GM23338 (cell line): ENCODE measurements around the gene STOX2. TPM values are rescaled to one million over a fixed set of nuclear protein-coding genes. Genes with fewer than 3 reads are reported as not detected.

Experiments
- ATAC-seq: fragments of 200-7000 bp; cut with Tn5 transposase; 3 replicates; pipeline ENCODE4 v1.9.1; 2020
- DNase-seq: peaks from one replicate; pipeline ENCODE4 v3.0.0-alpha.2; 2015; ENCODE audit warnings: low spot score
- H2AFZ ChIP-seq: fragments of 200-600 bp; sonication (generic); 2 replicates; pipeline ENCODE4 v1.8.0; 2016; ENCODE audit warnings: antibody characterized with exemption, mild to moderate bottlenecking, moderate library complexity
- H3F3A ChIP-seq: fragments of 200-600 bp; sonication (generic); replicated peaks from 2 replicates; pipeline ENCODE4 v1.8.0; 2017; ENCODE audit warnings: antibody characterized with exemption, mixed run types, low read depth
- H3K27ac ChIP-seq: fragments of 200-600 bp; sonication (generic); 2 replicates; pipeline ENCODE4 v1.6.1; 2016; ENCODE audit warnings: low read depth
- H3K27me3 ChIP-seq: fragments of 200-600 bp; sonication (generic); 2 replicates; pipeline ENCODE4 v1.8.0; 2016; ENCODE audit warnings: mild to moderate bottlenecking, mixed run types, moderate library complexity; ENCODE audit not compliant: insufficient read depth
- H3K36me3 ChIP-seq: fragments of 200-600 bp; sonication (generic); 2 replicates; pipeline ENCODE4 v1.8.0; 2016; ENCODE audit warnings: mild to moderate bottlenecking; ENCODE audit not compliant: insufficient read depth
- H3K4me1 ChIP-seq: fragments of 200-600 bp; sonication (generic); 2 replicates; pipeline ENCODE4 v1.8.0; 2016; ENCODE audit warnings: mild to moderate bottlenecking, moderate library complexity; ENCODE audit not compliant: insufficient read depth
- H3K4me2 ChIP-seq: fragments of 200-600 bp; sonication (generic); 2 replicates; pipeline ENCODE4 v1.7.1; 2017; ENCODE audit warnings: mixed run types
- H3K4me3 ChIP-seq: fragments of 200-600 bp; sonication (generic); 2 replicates; pipeline ENCODE4 v1.6.1; 2016; ENCODE audit warnings: mixed run types
- H3K79me2 ChIP-seq: fragments of 200-600 bp; sonication (generic); replicated peaks from 2 replicates; pipeline ENCODE4 v1.8.0; 2017; ENCODE audit warnings: mild to moderate bottlenecking; ENCODE audit not compliant: insufficient read depth
- H3K9me2 ChIP-seq: fragments of 200-600 bp; sonication (generic); 2 replicates; pipeline ENCODE4 v1.8.0; 2017; ENCODE audit not compliant: insufficient read depth
- H4K20me1 ChIP-seq: fragments of 200-600 bp; sonication (generic); replicated peaks from 2 replicates; pipeline ENCODE4 v1.8.0; 2017; ENCODE audit warnings: mild to moderate bottlenecking; ENCODE audit not compliant: insufficient read depth
- H3K27ac Mint-ChIP-seq: 2 replicates; pipeline ENCODE4 v1.8.0; 2020; ENCODE audit warnings: inconsistent platforms, mild to moderate bottlenecking, moderate library complexity, mixed read lengths
- H3K27me3 Mint-ChIP-seq: 3 replicates; pipeline ENCODE4 v1.8.0; 2022; ENCODE audit warnings: low read depth, mild to moderate bottlenecking, moderate library complexity, mixed read lengths, inconsistent platforms; ENCODE audit not compliant: insufficient read depth, poor library complexity
- H3K36me3 Mint-ChIP-seq: 3 replicates; pipeline ENCODE4 v1.8.0; 2021; ENCODE audit warnings: low read depth, mild to moderate bottlenecking, inconsistent platforms, moderate library complexity, mixed read lengths
- H3K4me1 Mint-ChIP-seq: 3 replicates; pipeline ENCODE4 v1.8.0; 2020; ENCODE audit warnings: mild to moderate bottlenecking, inconsistent platforms, mixed read lengths
- H3K4me3 Mint-ChIP-seq: 3 replicates; pipeline ENCODE4 v1.8.0; 2021; ENCODE audit warnings: moderate library complexity, mild to moderate bottlenecking, inconsistent platforms, mixed read lengths
- H3K9me3 Mint-ChIP-seq: 3 replicates; pipeline ENCODE4 v1.8.0; 2020; ENCODE audit warnings: moderate library complexity, mild to moderate bottlenecking, inconsistent platforms, mixed read lengths
- CREB1 ChIP-seq: fragments of 250-450 bp; sonication (Bioruptor Pico); IDR thresholded peaks from 2 replicates; pipeline ENCODE4 v1.5.0; 2020; ENCODE audit warnings: low read depth, mild to moderate bottlenecking, moderate library complexity
- CTCF ChIP-seq, 2 experiments: fragments of 200-600 bp in 1 of 2; sonication (generic) in 1 of 2; conservative IDR thresholded peaks; 2 replicates each; pipeline versions ENCODE4 v1.5.1 to v1.6.1; 2016 to 2017; ENCODE audit warnings: antibody characterized with exemption in 2 of 2, low read depth in 2 of 2, mild to moderate bottlenecking in 2 of 2, moderate library complexity in 1 of 2
- ETS1 ChIP-seq: IDR thresholded peaks from 2 replicates; pipeline ENCODE4 v1.6.1; 2016; ENCODE audit warnings: antibody characterized with exemption
- EZH2 ChIP-seq: fragments of 200-600 bp; sonication (generic); IDR thresholded peaks from one replicate; pipeline ENCODE4 v1.8.0; 2017; ENCODE audit warnings: antibody characterized with exemption, mild to moderate bottlenecking, low read depth; ENCODE audit not compliant: unreplicated experiment
- NANOG ChIP-seq: IDR thresholded peaks from 2 replicates; pipeline ENCODE4 v1.6.1; 2016; ENCODE audit warnings: antibody characterized with exemption, borderline replicate concordance
- POLR2AphosphoS5 ChIP-seq: IDR thresholded peaks from 2 replicates; pipeline ENCODE4 v1.6.1; 2016; ENCODE audit warnings: antibody characterized with exemption, low read depth
- ZNF462 ChIP-seq: fragments of 250-450 bp; sonication (Bioruptor Pico); IDR thresholded peaks from 2 replicates; pipeline ENCODE4 v1.5.0; 2020; ENCODE audit warnings: mild to moderate bottlenecking, moderate library complexity
- polyA plus RNA-seq: library from polyadenylated mRNA; unstranded; fragments of >200 nt; fragmentation: Nextera tagmentation; extraction: Ambion mirVana; gene quantifications from 2 replicates; pipeline ENCODE4 v1.2.1, GENCODE V29; 2016
- total RNA-seq: library from RNA; depleted of rRNA; stranded (reverse); fragments of >200 nt; shearing (Covaris generic); gene quantifications from 2 replicates; pipeline ENCODE4 v1.2.3, GENCODE V29; 2014

STOX2 gene
- total and polyA plus RNA-seq, 2 experiments from 2014 or later = 19.8 to 20.6 TPM

GRCh38 chr4:183905593-183906488, 734 bp downstream of the STOX2 start:
- H3K27ac Mint-ChIP-seq = no peak overlapping the region

DNA sequence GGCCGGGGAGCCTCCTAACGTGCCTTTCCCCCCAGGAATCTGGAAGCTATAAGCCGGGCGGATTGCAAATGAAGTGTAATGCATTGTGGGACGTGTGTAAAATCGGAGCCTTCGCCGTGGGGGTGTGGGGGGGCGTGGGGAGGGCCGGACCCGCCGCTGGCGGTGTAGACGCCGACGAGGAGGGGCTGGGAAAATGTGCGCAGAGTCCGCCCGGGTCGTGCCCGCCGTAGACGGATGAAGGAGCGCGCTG, 1.3 kb downstream of the STOX2 start:
- Histone ChIP-seq H3F3A (no peaks in the 10 kb centered on the region; the same call in 1 of the 2 replicates), H3K4me3 (peak overlapping the region; percentile 93), H3K36me3 (no peaks in the 10 kb centered on the region; the same call in 1 of the 2 replicates), H3K27ac (no peak overlapping the region), H4K20me1 (peaks cover 7% of the 10 kb centered on the region; the same call in 1 of the 2 replicates), H3K79me2 (peaks cover 49% of the 10 kb centered on the region), H2AFZ (no peak overlapping the region), H3K9me2 (peaks cover 6% of the 10 kb centered on the region; the same call in 1 of the 2 replicates), H3K4me1 (peaks cover 37% of the 10 kb centered on the region), H3K27me3 (peaks cover 46% of the 10 kb centered on the region), H3K4me2 (peak overlapping the region; percentile 98)
- ATAC-seq (no peak), DNase-seq (no peak)
- H3K4me1 Mint-ChIP-seq = peaks cover 31% of the 10 kb centered on the region
- peaks cover 32% of the 10 kb centered on the region for H3K9me3 Mint-ChIP-seq
- H3K4me3 Mint-ChIP-seq = peak overlapping the region; percentile 89
- peaks cover 31% of the 10 kb centered on the region for H3K27me3 Mint-ChIP-seq
- no peak for TF ChIP-seq CTCF (conservative IDR thresholded peaks at IDR 0.05; ENCODE audit: low read depth in 2 of 2)
- TF ChIP-seq NANOG = no peak
- peak; percentile 23; the same call in 1 of the 2 replicates for TF ChIP-seq CREB1 (CRISPR knock-in tag)
- no peak for TF ChIP-seq ZNF462 (CRISPR knock-in tag)
- H3K36me3 Mint-ChIP-seq = peaks cover 38% of the 10 kb centered on the region
- no peak overlapping the region for H3K27ac Mint-ChIP-seq

More at GRCh38 chr4:183905593-183906488, 734 bp downstream of the STOX2 start:
- Histone ChIP-seq H4K20me1 (peaks cover 7% of the 10 kb centered on the region; the same call in 1 of the 2 replicates), H3K9me2 (peaks cover 6% of the 10 kb centered on the region; the same call in 1 of the 2 replicates), H3K4me2 (peak overlapping the region; percentile 96), H3F3A (no peaks in the 10 kb centered on the region; the same call in 1 of the 2 replicates), H3K4me3 (peak overlapping the region; percentile 93), H3K4me1 (peaks cover 37% of the 10 kb centered on the region), H3K27me3 (peaks cover 46% of the 10 kb centered on the region), H3K79me2 (peaks cover 44% of the 10 kb centered on the region), H3K36me3 (no peaks in the 10 kb centered on the region; the same call in 1 of the 2 replicates), H3K27ac (peak overlapping the region; percentile 91), H2AFZ (peak overlapping the region; percentile 75)
- Mint-ChIP-seq H3K4me1 (peaks cover 31% of the 10 kb centered on the region), H3K36me3 (peaks cover 38% of the 10 kb centered on the region), H3K4me3 (peak overlapping the region; percentile 89), H3K9me3 (peaks cover 32% of the 10 kb centered on the region), H3K27me3 (peaks cover 31% of the 10 kb centered on the region)
- DNase-seq = peak; percentile 98
- ATAC-seq = peak; percentile 80
- TF ChIP-seq NANOG (peak; percentile 67; the same call in 1 of the 2 replicates), POLR2AphosphoS5 (peak; percentile 47), EZH2 (no peak), ETS1 (no peak; the same call in 1 of the 2 replicates)
